K562 (cell line): ENCODE measurements around the gene NUDT5. TPM values are rescaled to one million over a fixed set of nuclear protein-coding genes. Genes with fewer than 3 reads are reported as not detected.

Experiments used
- BRCA1 ChIP-seq, 2 experiments: fragments of 450-650 bp in 1 of 2; sonication (generic) in 1 of 2; formaldehyde crosslinking in 1 of 2; IDR thresholded peaks; 2 replicates each; pipeline versions ENCODE4 v1.5.0 to v1.6.1; 2017 to 2020; ENCODE audit warnings: mild to moderate bottlenecking in 1 of 2, missing genetic modification reagents in 1 of 2
- CHD1 ChIP-seq: fragments of 200-600 bp; sonication (generic); IDR thresholded peaks from one replicate; pipeline ENCODE4 v1.6.1; 2012; ENCODE audit warnings: mild to moderate bottlenecking, moderate library complexity, low read length, inconsistent platforms
- CTBP1 ChIP-seq: fragments of 450-650 bp; IDR thresholded peaks from 2 replicates; pipeline ENCODE4 v1.6.1; 2016; ENCODE audit warnings: borderline replicate concordance
- NONO ChIP-seq, 2 experiments: fragments of 200-400 bp in 1 of 2; fragments of 450-650 bp in 1 of 2; formaldehyde crosslinking in 1 of 2; IDR thresholded peaks; 2 replicates each; pipeline ENCODE4 v1.6.1; 2017; ENCODE audit warnings: low read depth in 2 of 2, mild to moderate bottlenecking in 2 of 2, moderate library complexity in 2 of 2, low read length in 1 of 2
- PRMT5 ChIP-seq: sonication (generic); formaldehyde crosslinking; IDR thresholded peaks from 2 replicates; pipeline ENCODE4 v1.5.0; 2020; ENCODE audit warnings: missing genetic modification reagents
- ZNF217 ChIP-seq: sonication (generic); formaldehyde crosslinking; IDR thresholded peaks from 2 replicates; pipeline ENCODE4 v1.8.0; 2022; ENCODE audit warnings: mild to moderate bottlenecking, missing genetic modification reagents
- polyA plus RNA-seq, 8 experiments: library from polyadenylated mRNA; depleted of rRNA in 4 of 8; stranded (reverse) in 5 of 8; unstranded in 3 of 8; fragments of >200 nt; fragmentation: Nextera tagmentation in 2 of 8; fragmentation: Illumina TruSeq in 1 of 8; extraction: Ambion mirVana in 2 of 8; extraction: Trizol in 1 of 8; gene quantifications; 2 replicates each; pipeline versions ENCODE4 v1.2.1 to v1.2.3, GENCODE V29; 2011 to 2014; ENCODE audit warnings: inconsistent platforms in 1 of 8, missing spikeins in 1 of 8
- total RNA-seq, 7 experiments: library from RNA; depleted of rRNA in 6 of 7; stranded (reverse); fragments of >200 nt in 6 of 7; fragmentation: Illumina TruSeq in 2 of 7; extraction: Trizol in 2 of 7; gene quantifications; 2 replicates each; pipeline versions ENCODE4 v1.2.1 to v1.2.3, GENCODE V29; 2011 to 2021; ENCODE audit warnings: low replicate concordance in 1 of 7
- TF ChIP-seq, protein P1 (sequence below): fragments of 450-650 bp; IDR thresholded peaks from one replicate; pipeline ENCODE4 v1.6.1; 2018; ENCODE audit warnings: mild to moderate bottlenecking, moderate library complexity; ENCODE audit not compliant: partially characterized antibody
- TF ChIP-seq, protein P2 (sequence below), 2 experiments: fragments of 450-650 bp in 1 of 2; sonication (generic) in 1 of 2; formaldehyde crosslinking in 1 of 2; IDR thresholded peaks; 2 replicates each; pipeline versions ENCODE4 v1.7.1 to v1.9.0; 2016 to 2022; ENCODE audit warnings: inconsistent platforms in 1 of 2, mild to moderate bottlenecking in 1 of 2, missing genetic modification reagents in 1 of 2
- TF ChIP-seq, protein P3 (sequence below), 3 experiments: IDR thresholded peaks in 2 of 3; conservative IDR thresholded peaks in 1 of 3; 2 replicates each; pipeline ENCODE4 v1.5.1; 2011 to 2012; ENCODE audit warnings: low read length in 3 of 3, mild to moderate bottlenecking in 3 of 3, control low read depth in 2 of 3, improper control_type of control experiment in 1 of 3, inconsistent platforms in 1 of 3, low read depth in 1 of 3, mixed read lengths in 1 of 3, moderate library complexity in 1 of 3; ENCODE audit not compliant: insufficient read depth in 2 of 3

Gene NUDT5
- total and polyA plus RNA-seq, 9 of the 15 experiments (the other 6 are each of a cell fraction or from before 2014, with no cell fraction given) = 87.7 to 422 (median 186) TPM

DNA sequence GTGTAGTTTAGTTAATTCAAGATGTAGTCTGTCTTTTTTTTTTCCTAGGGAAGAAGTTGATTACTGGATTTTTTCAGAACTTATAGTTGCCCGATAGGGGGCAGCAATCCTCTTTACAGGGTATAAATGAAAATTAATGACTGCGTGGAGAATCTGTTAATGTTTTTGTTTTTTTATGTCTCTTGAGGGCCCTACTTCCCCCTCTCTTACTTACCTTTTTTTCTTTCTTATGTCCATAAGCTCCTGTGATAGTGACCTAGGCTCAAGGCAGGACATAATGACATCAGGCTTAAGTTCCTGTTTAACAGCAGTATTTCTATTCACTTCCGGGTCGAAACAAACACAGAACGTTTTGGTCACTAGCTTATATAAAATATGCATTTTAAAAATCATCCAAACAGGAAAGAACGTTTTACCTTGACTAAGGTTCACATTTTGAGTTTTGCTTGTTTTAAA is 19.1 kb upstream of the NUDT5 start (continued):
- TF ChIP-seq, protein P1, sequence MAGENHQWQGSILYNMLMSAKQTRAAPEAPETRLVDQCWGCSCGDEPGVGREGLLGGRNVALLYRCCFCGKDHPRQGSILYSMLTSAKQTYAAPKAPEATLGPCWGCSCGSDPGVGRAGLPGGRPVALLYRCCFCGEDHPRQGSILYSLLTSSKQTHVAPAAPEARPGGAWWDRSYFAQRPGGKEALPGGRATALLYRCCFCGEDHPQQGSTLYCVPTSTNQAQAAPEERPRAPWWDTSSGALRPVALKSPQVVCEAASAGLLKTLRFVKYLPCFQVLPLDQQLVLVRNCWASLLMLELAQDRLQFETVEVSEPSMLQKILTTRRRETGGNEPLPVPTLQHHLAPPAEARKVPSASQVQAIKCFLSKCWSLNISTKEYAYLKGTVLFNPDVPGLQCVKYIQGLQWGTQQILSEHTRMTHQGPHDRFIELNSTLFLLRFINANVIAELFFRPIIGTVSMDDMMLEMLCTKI = no peak
- TF ChIP-seq, protein P2, sequence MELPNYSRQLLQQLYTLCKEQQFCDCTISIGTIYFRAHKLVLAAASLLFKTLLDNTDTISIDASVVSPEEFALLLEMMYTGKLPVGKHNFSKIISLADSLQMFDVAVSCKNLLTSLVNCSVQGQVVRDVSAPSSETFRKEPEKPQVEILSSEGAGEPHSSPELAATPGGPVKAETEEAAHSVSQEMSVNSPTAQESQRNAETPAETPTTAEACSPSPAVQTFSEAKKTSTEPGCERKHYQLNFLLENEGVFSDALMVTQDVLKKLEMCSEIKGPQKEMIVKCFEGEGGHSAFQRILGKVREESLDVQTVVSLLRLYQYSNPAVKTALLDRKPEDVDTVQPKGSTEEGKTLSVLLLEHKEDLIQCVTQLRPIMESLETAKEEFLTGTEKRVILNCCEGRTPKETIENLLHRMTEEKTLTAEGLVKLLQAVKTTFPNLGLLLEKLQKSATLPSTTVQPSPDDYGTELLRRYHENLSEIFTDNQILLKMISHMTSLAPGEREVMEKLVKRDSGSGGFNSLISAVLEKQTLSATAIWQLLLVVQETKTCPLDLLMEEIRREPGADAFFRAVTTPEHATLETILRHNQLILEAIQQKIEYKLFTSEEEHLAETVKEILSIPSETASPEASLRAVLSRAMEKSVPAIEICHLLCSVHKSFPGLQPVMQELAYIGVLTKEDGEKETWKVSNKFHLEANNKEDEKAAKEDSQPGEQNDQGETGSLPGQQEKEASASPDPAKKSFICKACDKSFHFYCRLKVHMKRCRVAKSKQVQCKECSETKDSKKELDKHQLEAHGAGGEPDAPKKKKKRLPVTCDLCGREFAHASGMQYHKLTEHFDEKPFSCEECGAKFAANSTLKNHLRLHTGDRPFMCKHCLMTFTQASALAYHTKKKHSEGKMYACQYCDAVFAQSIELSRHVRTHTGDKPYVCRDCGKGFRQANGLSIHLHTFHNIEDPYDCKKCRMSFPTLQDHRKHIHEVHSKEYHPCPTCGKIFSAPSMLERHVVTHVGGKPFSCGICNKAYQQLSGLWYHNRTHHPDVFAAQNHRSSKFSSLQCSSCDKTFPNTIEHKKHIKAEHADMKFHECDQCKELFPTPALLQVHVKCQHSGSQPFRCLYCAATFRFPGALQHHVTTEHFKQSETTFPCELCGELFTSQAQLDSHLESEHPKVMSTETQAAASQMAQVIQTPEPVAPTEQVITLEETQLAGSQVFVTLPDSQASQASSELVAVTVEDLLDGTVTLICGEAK (IDR thresholded peaks at IDR 0.05) = peak; percentile 49; the same call in 1 of the 2 replicates
- TF ChIP-seq, protein P2 (CRISPR knock-in tag; IDR thresholded peaks at IDR 0.05) = no peak
- TF ChIP-seq NONO (IDR thresholded peaks at IDR 0.05; ENCODE audit: low read depth in 2 of 2, low read length in 1 of 2) (no peak), CHD1 (no peak), PRMT5 (CRISPR knock-in tag) (no peak), CTBP1 (no peak), BRCA1 (IDR thresholded peaks at IDR 0.05) (no peak), BRCA1 (CRISPR knock-in tag; IDR thresholded peaks at IDR 0.05) (no peak), ZNF217 (CRISPR knock-in tag) (no peak)
- TF ChIP-seq, protein P3, sequence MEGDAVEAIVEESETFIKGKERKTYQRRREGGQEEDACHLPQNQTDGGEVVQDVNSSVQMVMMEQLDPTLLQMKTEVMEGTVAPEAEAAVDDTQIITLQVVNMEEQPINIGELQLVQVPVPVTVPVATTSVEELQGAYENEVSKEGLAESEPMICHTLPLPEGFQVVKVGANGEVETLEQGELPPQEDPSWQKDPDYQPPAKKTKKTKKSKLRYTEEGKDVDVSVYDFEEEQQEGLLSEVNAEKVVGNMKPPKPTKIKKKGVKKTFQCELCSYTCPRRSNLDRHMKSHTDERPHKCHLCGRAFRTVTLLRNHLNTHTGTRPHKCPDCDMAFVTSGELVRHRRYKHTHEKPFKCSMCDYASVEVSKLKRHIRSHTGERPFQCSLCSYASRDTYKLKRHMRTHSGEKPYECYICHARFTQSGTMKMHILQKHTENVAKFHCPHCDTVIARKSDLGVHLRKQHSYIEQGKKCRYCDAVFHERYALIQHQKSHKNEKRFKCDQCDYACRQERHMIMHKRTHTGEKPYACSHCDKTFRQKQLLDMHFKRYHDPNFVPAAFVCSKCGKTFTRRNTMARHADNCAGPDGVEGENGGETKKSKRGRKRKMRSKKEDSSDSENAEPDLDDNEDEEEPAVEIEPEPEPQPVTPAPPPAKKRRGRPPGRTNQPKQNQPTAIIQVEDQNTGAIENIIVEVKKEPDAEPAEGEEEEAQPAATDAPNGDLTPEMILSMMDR (IDR thresholded peaks at IDR 0.05 in 2 of 3, conservative IDR thresholded peaks at IDR 0.05 in 1 of 3; ENCODE audit: insufficient read depth in 2 of 3, low read depth in 1 of 3, low read length in 3 of 3) = peak; percentile 8 to 65 (median 62); a peak in 5 of 6 replicates
